Ovary (tissue), 9 donors: ENCODE measurements around the gene RHOBTB1. TPM values are rescaled to one million over a fixed set of nuclear protein-coding genes. Genes with fewer than 3 reads are reported as not detected.

Source experiments
- DNase-seq, 5 donors: peaks; one replicate each; pipeline ENCODE4 v3.0.0-alpha.2; 2019 to 2020
- H3K27ac ChIP-seq, 2 donors: fragments of 200-600 bp; one replicate each; pipeline versions ENCODE4 v1.5.1 to v1.8.0; 2019 to 2022
- H3K27me3 ChIP-seq: fragments of 200-600 bp; one replicate; pipeline ENCODE4 v1.8.0; 2022
- H3K36me3 ChIP-seq: fragments of 200-600 bp; sonication (generic); one replicate; pipeline ENCODE4 v1.5.1; 2019
- H3K4me1 ChIP-seq: one replicate; pipeline ENCODE4 v1.8.1; 2013; ENCODE audit warnings: mild to moderate bottlenecking, moderate library complexity; ENCODE audit not compliant: insufficient read depth
- H3K4me3 ChIP-seq: fragments of 200-600 bp; sonication (generic); one replicate; pipeline ENCODE4 v1.5.1; 2017
- H3K9me3 ChIP-seq, 2 donors: fragments of 200-600 bp in 1 of 2; sonication (generic) in 1 of 2; one replicate each; pipeline versions ENCODE4 v1.5.1 to v1.8.1; 2013 to 2019; ENCODE audit warnings: mild to moderate bottlenecking in 1 of 2, moderate library complexity in 1 of 2
- CTCF ChIP-seq, 3 donors: fragments of 450-650 bp in 2 of 3; fragments of 200-600 bp in 1 of 3; IDR thresholded peaks; one replicate each; pipeline versions ENCODE4 v1.5.1 to v1.8.0; 2016 to 2022; ENCODE audit warnings: antibody characterized with exemption in 3 of 3, mild to moderate bottlenecking in 1 of 3
- EP300 ChIP-seq: sonication (generic); formaldehyde crosslinking; IDR thresholded peaks from one replicate; pipeline ENCODE4 v1.6.1; 2017; ENCODE audit warnings: antibody characterized with exemption
- POLR2A ChIP-seq: fragments of 450-650 bp; IDR thresholded peaks from one replicate; pipeline ENCODE4 v1.6.1; 2017; ENCODE audit warnings: antibody characterized with exemption, mild to moderate bottlenecking, moderate library complexity
- WGBS, 3 donors: extraction: QIAGEN DNeasy Blood & Tissue Kit in 1 of 3; methylation state at CpG; one replicate each; pipeline versions ENCODE4 v1.1.5 to v1.1.7; 2013 to 2017; 5-methylcytosine and 5-hydroxymethylcytosine counted together
- intact Hi-C, 4 donors: fragments of 100-400 bp; cut with DNase I; formaldehyde crosslinking; loops; one replicate each; pipeline versions ENCODE4 v1.11.0 to v1.15.1; 2022 to 2023
- polyA plus RNA-seq, 2 donors: library from polyadenylated mRNA; stranded (reverse); fragments of 200-250 nt in 1 of 2; fragments of 350-450 nt in 1 of 2; fragmentation: Illumina TruSeq in 1 of 2; extraction: RNeasy Lipid Tissue Mini Kit (QIAGEN cat#74804) in 1 of 2; gene quantifications; one replicate each; pipeline ENCODE4 v1.2.3, GENCODE V29; 2013 to 2014
- total RNA-seq, 7 donors: library from RNA; depleted of rRNA in 2 of 7; stranded (reverse); fragments of >200 nt in 2 of 7; fragmentation: NEBNext Ultra II Directional in 3 of 7; extraction: Animal tissue kit (Norgen Biotek cat#: 25700) in 3 of 7; gene quantifications; one replicate each; pipeline versions ENCODE4 v1.1.0 to v1.2.4, GENCODE V29; 2016 to 2023
- donor health status: DM: no; HTN: no; CAD: no; lungs with moderate emphysema.
- donor health status: DM: no; HTN: no; CAD: no.
- donor health status: Bipolar disorder and iron deficiency.
- donor health status: DM: yes; HTN: yes; CAD: no.
- donor health status: DM: no; HTN: no; CAD: no.
- donor health status: DM: yes; HTN: yes; CAD: no.

The RHOBTB1 gene
- total and polyA plus RNA-seq, 9 donors: 5.6 to 23.9 (median 13.0) TPM

- no peaks in the 10 kb centered on the region for H3K36me3 ChIP-seq
- H3K9me3 ChIP-seq: no peaks in the 10 kb centered on the region
- TF ChIP-seq CTCF (IDR thresholded peaks at IDR 0.05): no peak
- no peak for TF ChIP-seq POLR2A
- TF ChIP-seq EP300: no peak
- no peak for DNase-seq
- no peak overlapping the region for H3K27ac ChIP-seq
- 94 to 95% (median 94%) methylated on average over 8 of the region's 8 CpGs for WGBS, 3 donors
- peaks cover 3% of the 10 kb centered on the region for H3K4me1 ChIP-seq
- intact Hi-C loops: no loop called here
- H3K27me3 ChIP-seq: no peaks in the 10 kb centered on the region
- no peak overlapping the region for H3K4me3 ChIP-seq
These were observed 51.4 kb downstream of the RHOBTB1 start for GRCh38 chr10:60892571-60892970.

- no peak for DNase-seq
- H3K4me1 ChIP-seq: peaks cover 3% of the 10 kb centered on the region
- 94 to 97% (median 97%) methylated on average over 1 of the region's 1 CpG for WGBS, 3 donors
- H3K4me3 ChIP-seq: no peak overlapping the region
- H3K36me3 ChIP-seq: no peaks in the 10 kb centered on the region
- TF ChIP-seq POLR2A: no peak
- no peak for TF ChIP-seq EP300
- no peak for TF ChIP-seq CTCF (IDR thresholded peaks at IDR 0.05)
- H3K9me3 ChIP-seq: no peaks in the 10 kb centered on the region
- H3K27ac ChIP-seq: no peak overlapping the region
- intact Hi-C loops: no loop called here
- no peaks in the 10 kb centered on the region for H3K27me3 ChIP-seq
These were observed 53.2 kb downstream of the RHOBTB1 start for GRCh38 chr10:60890811-60891210.

- intact Hi-C loops: loop anchor here in 1 of 4 donors (10.0 kb wide), 1 partner anchor 58 kb away; no protein-coding TSS in a partner anchor
- 69 to 76% (median 75%) methylated on average over 6 of the region's 6 CpGs for WGBS, 3 donors
- H3K27me3 ChIP-seq: no peaks in the 10 kb centered on the region
- peaks cover 2% of the 10 kb centered on the region for H3K4me1 ChIP-seq
- no peak for TF ChIP-seq EP300
- TF ChIP-seq CTCF (IDR thresholded peaks at IDR 0.05): no peak
- TF ChIP-seq POLR2A: no peak
- DNase-seq: no peak
- no peak overlapping the region for H3K4me3 ChIP-seq
- H3K9me3 ChIP-seq: no peaks in the 10 kb centered on the region
- no peaks in the 10 kb centered on the region for H3K36me3 ChIP-seq
- no peak overlapping the region for H3K27ac ChIP-seq
These were observed 60.8 kb downstream of the RHOBTB1 start for GRCh38 chr10:60883187-60883586.

GRCh38 chr10:60878224-60878623, 65.8 kb downstream of the RHOBTB1 start:
- no peaks in the 10 kb centered on the region for H3K4me1 ChIP-seq
- no peaks in the 10 kb centered on the region for H3K27me3 ChIP-seq
- intact Hi-C loops: no loop called here
- H3K4me3 ChIP-seq: no peak overlapping the region
- TF ChIP-seq POLR2A (no peak), CTCF (IDR thresholded peaks at IDR 0.05) (no peak), EP300 (no peak)
- no peaks in the 10 kb centered on the region for H3K36me3 ChIP-seq
- 91 to 96% (median 92%) methylated on average over 3 of the region's 3 CpGs for WGBS, 3 donors
- no peak overlapping the region for H3K27ac ChIP-seq
- DNase-seq: no peak
- no peaks in the 10 kb centered on the region for H3K9me3 ChIP-seq

GRCh38 chr10:60877777-60878120, 66.2 kb downstream of the RHOBTB1 start:
- WGBS, 3 donors: 91 to 96% (median 94%) methylated on average over 2 of the region's 2 CpGs
- DNase-seq: no peak

More at GRCh38 chr10:60877777-60878120, 66.2 kb downstream of the RHOBTB1 start:
- no peak overlapping the region for H3K27ac ChIP-seq
- H3K36me3 ChIP-seq: no peaks in the 10 kb centered on the region
- H3K4me3 ChIP-seq: no peak overlapping the region
- intact Hi-C loops: no loop called here
- TF ChIP-seq CTCF (IDR thresholded peaks at IDR 0.05) (no peak), EP300 (no peak), POLR2A (no peak)
- no peaks in the 10 kb centered on the region for H3K4me1 ChIP-seq
- no peaks in the 10 kb centered on the region for H3K9me3 ChIP-seq
- H3K27me3 ChIP-seq: no peaks in the 10 kb centered on the region
